Stimulated activated CD4-positive, alpha-beta T cell treated with anti-CD3 and anti-CD28 coated beads, Interleukin-4, amount 100 ng/mL, for 48 hours (primary cell): Measurements from ENCODE around the gene FAF1.
"Not testable (repeated sequence)": the region's sequence is repeated elsewhere in the genome, so short reads cannot be mapped to it uniquely, and the experiment has no call there.

Experiments
- DNase-seq, 2 donors: peaks; one replicate each; pipeline ENCODE4 v3.0.0-alpha.2; 2020; ENCODE audit warnings: low read depth in 2 of 2

FAF1 gene

GRCh38 chr1:50907610-50908009 is 52.5 kb downstream of the FAF1 start:
- DNase-seq = not testable (repeated sequence)

DNA sequence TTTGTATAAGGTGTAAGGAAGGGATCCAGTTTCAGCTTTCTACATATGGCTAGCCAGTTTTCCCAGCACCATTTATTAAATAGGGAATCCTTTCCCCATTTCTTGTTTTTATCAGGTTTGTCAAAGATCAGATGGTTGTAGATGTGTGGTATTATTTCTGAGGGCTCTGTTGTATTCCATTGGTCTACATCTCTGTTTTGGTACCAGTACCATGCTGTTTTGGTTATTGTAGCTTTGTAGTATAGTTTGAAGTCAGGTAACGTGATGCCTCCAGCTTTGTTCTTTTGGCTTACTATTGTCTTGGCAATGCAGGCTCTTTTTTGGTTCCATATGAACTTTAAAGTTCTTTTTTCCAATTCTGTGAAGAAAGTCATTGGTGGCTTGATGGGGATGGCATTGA is 54.0 kb downstream of the FAF1 start:
- DNase-seq = not testable (repeated sequence)

- no peak for DNase-seq
Observed at GRCh38 chr1:50902419-50902818, 57.6 kb downstream of the FAF1 start.

DNA sequence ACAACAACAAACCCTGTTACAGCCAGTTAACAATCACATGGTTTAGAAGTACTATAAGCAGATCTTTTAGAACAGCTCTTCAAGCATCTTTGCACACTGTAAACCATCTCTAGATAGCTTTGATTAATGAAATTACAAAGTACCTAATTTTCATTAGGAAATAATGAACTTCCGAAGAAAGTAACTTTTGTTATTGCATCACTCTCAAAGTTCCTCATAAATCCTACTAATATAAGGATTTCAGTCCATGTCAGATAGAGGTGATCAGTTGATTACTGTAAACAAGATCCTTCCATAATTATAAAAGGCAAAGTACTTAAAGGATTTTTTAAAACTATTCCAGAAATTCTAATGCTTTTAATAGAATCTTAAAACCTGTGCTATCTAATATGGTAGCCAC is 58.2 kb downstream of the FAF1 start:
- DNase-seq = no peak

DNA sequence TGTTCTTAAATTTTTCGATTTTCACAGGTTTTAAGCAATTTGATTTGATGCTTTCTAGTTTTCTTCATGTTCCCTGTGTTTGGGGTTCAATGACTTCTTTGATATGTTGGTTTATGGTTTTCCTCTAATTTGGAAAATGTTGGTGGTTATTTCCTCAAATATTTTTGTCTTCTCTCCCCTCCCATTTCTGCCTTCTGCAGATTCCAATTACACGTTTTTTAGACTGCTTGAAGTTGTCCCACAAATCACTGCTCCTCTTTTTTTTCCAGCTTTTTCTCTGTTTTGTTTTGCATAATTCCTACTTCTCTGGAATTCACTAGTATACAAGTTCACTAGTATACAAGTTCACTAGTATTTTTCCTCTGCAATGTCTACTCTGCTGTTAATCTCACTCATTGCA is 61.3 kb downstream of the FAF1 start:
- DNase-seq = no peak

DNA sequence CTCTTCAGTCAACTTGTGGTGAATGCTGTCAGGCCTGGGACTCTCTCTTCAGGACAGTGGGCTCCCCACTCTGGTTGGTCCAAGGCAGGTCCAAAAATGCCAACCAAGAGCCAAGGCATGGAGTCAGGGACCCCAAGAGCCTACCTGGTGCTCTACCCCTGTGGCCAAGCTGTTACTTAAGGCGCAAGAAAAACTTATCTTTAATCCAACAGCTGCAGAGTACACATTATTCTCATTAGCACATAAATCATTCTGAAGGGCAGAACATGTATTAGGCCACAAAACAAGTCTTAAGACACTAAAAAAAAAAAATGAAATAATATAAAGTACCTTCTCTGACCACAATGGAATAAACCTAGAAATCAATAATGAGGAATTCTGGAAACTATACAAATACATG is 65.7 kb downstream of the FAF1 start:
- DNase-seq = no peak

DNA sequence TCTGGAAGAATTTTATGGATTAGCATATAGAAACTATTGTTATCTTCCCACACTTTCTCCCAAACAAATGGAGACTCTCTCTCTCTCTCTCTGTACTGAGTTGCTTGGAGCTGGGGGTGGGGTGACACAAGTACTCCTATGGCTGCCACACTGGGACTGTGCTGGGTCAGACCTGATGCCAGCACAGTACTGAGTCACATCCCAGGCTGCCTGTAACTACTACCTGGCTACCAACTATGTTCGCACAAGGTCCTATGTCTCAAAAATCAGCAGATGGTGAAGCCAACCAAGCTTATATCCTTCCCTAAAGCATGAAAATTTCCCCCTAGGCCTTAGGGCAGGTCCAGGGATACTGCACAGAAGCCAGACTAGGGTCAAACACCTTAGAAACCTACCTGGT is 66.6 kb downstream of the FAF1 start:
- DNase-seq = no peak

DNA sequence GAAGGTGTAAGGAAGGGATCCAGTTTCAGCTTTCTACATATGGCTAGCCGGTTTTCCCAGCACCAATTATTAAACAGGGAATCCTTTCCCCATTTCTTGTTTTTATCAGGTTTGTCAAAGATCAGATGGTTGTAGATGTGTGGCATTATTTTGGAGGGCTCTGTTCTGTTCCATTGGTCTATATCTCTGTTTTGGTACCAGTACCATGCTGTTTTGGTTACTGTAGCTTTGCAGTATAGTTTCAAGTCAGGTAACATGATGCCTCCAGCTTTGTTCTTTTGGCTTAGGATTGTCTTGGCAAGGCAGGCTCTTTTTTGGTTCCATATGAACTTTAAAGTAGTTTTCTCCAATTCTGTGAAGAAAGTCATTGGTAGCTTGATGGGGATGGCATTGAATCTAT is 72.5 kb downstream of the FAF1 start:
- not testable (repeated sequence) for DNase-seq

GRCh38 chr1:50880373-50880772 is 79.7 kb downstream of the FAF1 start:
- no peak for DNase-seq

DNA sequence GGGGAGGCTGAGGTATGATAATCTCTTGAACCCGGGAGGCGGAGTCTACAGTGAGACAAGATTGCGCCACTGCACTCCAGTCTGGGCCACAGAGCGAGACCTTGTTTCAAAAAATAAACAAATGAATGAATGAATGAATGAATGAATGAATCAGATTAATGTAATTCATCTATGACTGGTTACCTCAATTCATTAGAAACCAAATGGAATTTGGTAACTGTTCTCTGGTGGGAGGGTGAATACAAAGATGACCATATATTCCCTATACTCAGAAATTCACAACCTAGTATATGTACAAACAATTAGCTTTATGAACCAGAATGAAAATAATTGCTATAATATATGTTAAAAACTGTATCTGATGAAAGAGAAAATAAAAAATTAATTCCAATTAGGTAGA is 80.9 kb downstream of the FAF1 start:
- DNase-seq = no peak

- DNase-seq = no peak
Observed at GRCh38 chr1:50878434-50878833, 81.6 kb downstream of the FAF1 start.

DNA sequence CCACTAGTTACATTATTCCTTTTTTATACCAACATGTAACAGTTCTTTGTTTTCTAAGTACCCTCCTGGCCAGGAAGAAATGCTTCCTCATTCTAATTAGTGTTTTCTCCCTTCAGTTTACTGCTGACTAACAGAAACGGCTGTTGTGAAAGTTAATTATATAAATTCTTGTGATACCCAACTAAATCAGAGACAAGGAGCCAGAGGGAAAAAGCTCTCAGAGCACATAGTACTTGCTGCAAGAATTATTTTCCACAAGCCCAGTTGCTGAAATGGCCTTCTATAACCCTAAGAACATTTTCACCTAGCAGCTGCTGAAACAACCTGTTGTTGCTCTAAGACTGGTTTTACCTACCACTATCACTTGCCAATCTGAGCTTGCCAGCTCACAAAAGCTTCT is 82.4 kb downstream of the FAF1 start:
- no peak for DNase-seq

- DNase-seq = peak; percentile 53 to 60
Observed at GRCh38 chr1:50873458-50874187, 86.4 kb downstream of the FAF1 start.

- DNase-seq = not testable (repeated sequence)
Observed at GRCh38 chr1:50864845-50865244, 95.2 kb downstream of the FAF1 start.

DNA sequence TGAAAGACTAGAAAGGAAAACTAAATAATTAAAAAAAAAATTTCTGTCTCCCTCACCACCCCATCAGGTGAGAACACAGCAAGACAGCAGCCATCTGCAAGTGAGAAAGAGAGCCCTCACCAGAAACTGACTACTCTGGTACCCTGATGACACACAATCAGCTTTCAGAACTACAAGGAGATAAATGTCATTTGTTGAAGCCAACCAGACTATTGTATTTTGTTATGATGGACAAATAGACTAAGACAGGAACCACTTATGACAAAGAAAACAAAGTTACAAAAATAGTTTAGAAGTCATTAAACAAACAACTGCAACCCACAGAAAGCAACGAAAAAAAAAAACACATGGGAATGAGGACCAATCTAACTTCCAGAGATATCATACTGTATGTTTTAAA is 98.3 kb downstream of the FAF1 start:
- no peak for DNase-seq

GRCh38 chr1:50860702-50861101 is 99.4 kb downstream of the FAF1 start:
- DNase-seq = no peak

DNA sequence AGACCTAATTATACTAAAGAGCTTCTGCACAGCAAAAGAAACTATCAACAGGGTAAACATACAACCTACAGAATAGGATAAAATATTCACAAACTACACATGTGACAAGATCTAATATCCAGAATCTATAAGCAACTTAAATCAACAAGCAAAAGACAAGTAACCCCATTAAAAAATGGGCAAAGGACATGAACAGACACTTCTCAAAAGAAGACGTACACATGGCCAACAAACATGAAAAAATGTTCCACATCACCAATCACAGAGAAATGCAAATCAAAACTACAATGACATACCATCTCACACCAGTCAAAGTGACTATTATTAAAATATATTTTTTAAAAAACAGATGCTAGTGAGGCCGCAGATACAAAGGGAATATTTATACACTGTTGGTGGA is 99.8 kb downstream of the FAF1 start:
- no peak for DNase-seq

DNA sequence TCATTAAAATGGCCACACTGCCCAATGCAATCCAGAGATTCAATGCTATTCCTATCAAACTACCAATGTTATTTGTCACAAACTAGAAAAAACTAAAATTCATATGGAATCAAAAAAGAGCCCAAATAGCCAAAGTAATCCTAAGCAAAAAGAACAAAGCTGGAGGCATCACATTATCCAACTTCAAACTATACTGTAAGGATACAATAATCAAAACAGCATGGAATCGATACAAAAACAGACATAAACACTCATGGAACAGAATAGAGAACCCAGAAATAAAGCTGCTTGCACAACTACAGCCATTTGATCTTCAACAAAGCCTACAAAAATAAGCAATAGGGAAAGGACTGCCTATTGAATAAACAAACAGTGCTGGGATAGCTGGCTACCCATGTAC is 100.4 kb downstream of the FAF1 start:
- no peak for DNase-seq

GRCh38 chr1:50858761-50859160 is 101.3 kb downstream of the FAF1 start:
- DNase-seq = no peak

DNA sequence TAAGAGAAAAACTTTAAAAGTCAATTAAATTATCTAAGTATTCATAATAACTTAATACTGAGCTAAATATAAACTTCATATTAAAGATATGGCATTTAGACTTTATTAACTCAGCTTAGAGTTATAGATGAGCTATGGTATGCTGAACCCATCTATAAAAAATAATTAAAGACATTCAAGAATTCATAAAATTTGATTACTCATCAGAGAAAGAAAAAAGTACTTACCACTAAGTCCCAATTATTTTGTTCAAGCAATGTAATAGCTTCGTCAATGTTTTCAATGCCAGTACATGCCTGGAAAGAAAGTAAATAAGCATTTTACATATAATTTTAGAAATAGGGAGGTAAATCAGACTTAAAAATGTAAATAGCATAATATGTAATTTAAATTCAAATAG is 102.4 kb downstream of the FAF1 start:
- no peak for DNase-seq

DNA sequence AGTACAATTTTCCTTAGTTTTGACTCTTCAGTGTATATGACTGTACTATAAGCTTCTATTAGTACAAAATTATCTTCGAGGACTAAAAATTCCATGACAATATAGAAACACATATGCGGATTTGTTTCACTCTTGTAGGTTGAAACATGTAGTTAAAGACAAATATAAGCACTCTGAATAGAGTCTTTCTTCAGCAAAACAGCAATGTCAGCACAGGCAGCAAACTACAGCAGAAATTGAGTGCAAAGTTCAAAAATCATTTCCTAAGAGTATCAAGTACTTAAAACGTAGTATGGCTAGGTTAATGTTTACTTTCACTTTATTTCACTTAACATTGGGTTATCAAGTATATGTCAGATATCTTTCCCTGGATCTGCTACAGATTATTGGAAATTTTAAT is 106.7 kb downstream of the FAF1 start:
- DNase-seq = no peak

DNA sequence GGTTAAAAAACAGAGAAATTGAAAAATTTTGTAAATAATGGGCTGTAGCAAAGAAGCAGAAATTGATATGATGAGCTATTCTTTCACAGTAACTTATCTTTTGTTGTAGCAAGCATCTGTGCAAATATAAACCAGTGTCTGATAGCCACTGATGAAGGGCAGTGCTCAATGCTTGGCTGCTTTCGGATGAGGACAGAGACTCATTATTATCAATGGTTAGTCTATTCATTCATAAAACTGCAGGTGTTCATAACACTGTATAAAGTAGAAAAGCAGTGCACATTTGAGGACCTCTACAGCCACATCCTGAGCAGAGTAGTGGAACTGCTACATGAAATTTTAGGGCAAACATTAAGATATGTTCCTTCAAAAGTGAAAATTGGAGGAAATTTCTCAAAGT is 107.2 kb downstream of the FAF1 start:
- DNase-seq = no peak

- DNase-seq = no peak
Observed at GRCh38 chr1:50851466-50851865, 108.6 kb downstream of the FAF1 start.

DNA sequence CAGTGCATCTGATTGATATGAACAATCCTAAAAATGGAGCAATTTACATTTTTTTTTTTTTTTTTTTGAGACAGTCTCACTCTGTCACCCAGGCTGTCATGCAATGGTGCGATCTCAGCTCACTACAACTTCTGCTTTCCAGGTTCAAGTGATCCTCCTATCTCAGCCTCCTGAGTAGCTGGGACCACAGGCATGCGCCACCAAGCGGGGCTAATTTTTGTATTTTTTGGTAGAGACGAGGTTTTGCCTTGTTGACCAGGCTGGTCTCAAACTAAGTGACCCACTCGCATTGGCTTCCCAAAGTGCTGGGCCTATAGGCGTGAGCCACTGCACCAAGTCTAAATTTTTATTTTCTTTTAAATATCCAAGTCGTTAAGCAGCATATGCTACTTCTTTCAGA is 109.0 kb downstream of the FAF1 start:
- DNase-seq = no peak
